OCI-LY1 (cell line): Measurements from ENCODE around the gene STX8.

ENCODE experiments used
- CTCF ChIP-seq: fragments of 200-600 bp; sonication (generic), shearing (Covaris generic); IDR thresholded peaks from 2 replicates; pipeline ENCODE4 v1.5.1; 2017; ENCODE audit warnings: mild to moderate bottlenecking, antibody characterized with exemption, low read length, moderate library complexity, mixed read lengths
- EZH2 ChIP-seq: fragments of 200-600 bp; sonication (generic), shearing (Covaris generic); IDR thresholded peaks from 2 replicates; pipeline ENCODE4 v1.8.0; 2017; ENCODE audit warnings: borderline replicate concordance, mixed run types, mild to moderate bottlenecking, antibody characterized with exemption, low read length, moderate library complexity, mixed read lengths

- no peak for TF ChIP-seq EZH2
- TF ChIP-seq CTCF: no peak
Measured at GRCh38 chr17:9244066-9245052, 331.3 kb downstream of the STX8 start.
